BE2C (cell line): ENCODE results near the gene CA14.
"Not testable (repeated sequence)": the region's sequence is repeated elsewhere in the genome, so short reads cannot be mapped to it uniquely, and the experiment has no call there.

ENCODE experiments used
- DNase-seq: peaks from one replicate; pipeline ENCODE4 v3.0.0-alpha.2; 2020
- H3K27me3 ChIP-seq: fragments of 250-450 bp; sonication (Bioruptor Pico); 2 replicates; pipeline ENCODE4 v1.5.1; 2020; ENCODE audit warnings: mild to moderate bottlenecking
- H3K36me3 ChIP-seq: fragments of 250-450 bp; sonication (Bioruptor Pico); 2 replicates; pipeline ENCODE4 v1.5.1; 2020; ENCODE audit warnings: mild to moderate bottlenecking
- H3K4me1 ChIP-seq: fragments of 250-450 bp; sonication (Bioruptor Pico); 2 replicates; pipeline ENCODE4 v1.5.1; 2020
- H3K4me3 ChIP-seq: 2 replicates; pipeline ENCODE4 v1.5.1; 2011; ENCODE audit warnings: low read depth, low read length
- H3K9me3 ChIP-seq: fragments of 250-450 bp; sonication (Bioruptor Pico); 2 replicates; pipeline ENCODE4 v1.5.1; 2020
- TF ChIP-seq, protein P1 (sequence below): IDR thresholded peaks from 2 replicates; pipeline ENCODE4 v1.5.1; 2012; ENCODE audit warnings: mild to moderate bottlenecking, low read depth, low read length

The CA14 gene

DNA sequence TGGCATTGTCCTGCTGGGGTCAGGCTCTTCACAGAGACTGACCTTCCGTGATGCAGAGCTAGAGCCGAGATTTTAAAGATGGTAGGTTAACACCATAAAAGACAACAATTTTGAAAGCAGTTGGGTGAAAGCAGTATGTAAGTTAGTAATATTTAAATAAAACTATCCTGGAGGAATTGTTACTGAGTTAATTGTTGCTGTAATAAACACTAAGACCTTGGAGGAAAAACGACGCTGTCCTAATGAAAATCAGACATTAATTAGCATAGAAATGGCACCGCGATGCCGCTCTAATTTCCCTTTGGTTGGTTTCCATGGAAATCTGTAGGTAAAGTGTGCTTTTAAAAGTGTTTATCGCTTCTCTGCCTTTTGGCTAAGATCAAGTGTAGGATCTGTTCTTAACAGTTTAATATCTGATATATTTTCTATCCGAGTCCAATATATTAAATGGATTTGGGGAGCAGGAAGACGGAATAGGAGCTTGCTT, 20.9 kb upstream of the CA14 start:
- TF ChIP-seq, protein P1, sequence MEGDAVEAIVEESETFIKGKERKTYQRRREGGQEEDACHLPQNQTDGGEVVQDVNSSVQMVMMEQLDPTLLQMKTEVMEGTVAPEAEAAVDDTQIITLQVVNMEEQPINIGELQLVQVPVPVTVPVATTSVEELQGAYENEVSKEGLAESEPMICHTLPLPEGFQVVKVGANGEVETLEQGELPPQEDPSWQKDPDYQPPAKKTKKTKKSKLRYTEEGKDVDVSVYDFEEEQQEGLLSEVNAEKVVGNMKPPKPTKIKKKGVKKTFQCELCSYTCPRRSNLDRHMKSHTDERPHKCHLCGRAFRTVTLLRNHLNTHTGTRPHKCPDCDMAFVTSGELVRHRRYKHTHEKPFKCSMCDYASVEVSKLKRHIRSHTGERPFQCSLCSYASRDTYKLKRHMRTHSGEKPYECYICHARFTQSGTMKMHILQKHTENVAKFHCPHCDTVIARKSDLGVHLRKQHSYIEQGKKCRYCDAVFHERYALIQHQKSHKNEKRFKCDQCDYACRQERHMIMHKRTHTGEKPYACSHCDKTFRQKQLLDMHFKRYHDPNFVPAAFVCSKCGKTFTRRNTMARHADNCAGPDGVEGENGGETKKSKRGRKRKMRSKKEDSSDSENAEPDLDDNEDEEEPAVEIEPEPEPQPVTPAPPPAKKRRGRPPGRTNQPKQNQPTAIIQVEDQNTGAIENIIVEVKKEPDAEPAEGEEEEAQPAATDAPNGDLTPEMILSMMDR, result no peak
- H3K4me1 ChIP-seq, result peaks cover 2% of the 10 kb centered on the region; the same call in 1 of the 2 replicates
- H3K4me3 ChIP-seq, result peak overlapping the region; percentile 100
- DNase-seq, result no peak
- no peaks in the 10 kb centered on the region for H3K27me3 ChIP-seq
- H3K36me3 ChIP-seq, result peaks cover 2% of the 10 kb centered on the region; the same call in 1 of the 2 replicates
- no peaks in the 10 kb centered on the region for H3K9me3 ChIP-seq

DNA sequence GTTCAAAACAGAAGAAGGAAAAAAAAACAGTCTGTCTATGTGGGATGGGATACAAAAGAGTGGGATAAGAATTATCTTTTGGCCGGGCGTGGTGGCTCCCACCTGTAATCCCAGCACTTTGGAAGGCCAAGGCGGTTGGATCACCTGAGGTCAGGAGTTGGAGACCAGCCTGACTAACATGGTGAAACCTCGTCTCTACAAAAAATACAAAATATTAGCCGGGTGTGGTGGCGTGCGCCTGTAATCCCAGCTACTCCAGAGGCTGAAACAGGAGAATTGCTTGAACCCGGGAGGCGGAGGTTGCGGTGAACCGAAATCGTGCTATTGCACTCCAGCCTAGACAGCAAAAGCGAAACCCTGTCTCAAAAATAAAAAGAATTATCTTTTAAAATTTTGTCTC, 20.4 kb upstream of the CA14 start:
- H3K4me1 ChIP-seq, DNase-seq, H3K36me3 ChIP-seq, H3K9me3 ChIP-seq, H3K27me3 ChIP-seq: not testable (repeated sequence)
- H3K4me3 ChIP-seq, result peak overlapping the region; percentile 100

DNA sequence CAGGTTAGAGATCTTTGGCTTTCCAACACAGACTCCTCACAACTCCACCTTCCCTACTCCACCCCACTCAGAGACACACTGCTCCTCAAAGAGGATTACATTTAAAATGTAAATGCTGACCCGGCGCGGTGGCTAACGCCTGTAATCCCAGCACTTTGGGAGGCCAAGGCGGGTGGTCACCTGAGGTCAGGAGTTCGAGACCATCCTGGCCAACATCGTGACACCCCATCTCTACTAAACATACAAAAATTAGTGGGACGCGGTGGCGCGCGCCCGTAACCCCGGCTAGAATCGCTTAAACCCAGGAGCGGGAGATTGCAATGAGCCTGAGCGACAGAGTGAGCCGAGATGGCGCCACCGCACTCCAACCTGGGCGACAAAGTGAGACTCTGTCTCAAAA, 19.8 kb upstream of the CA14 start:
- H3K4me1 ChIP-seq, result peaks cover 2% of the 10 kb centered on the region; the same call in 1 of the 2 replicates
- no peak overlapping the region for H3K4me3 ChIP-seq
- TF ChIP-seq, protein P1, result no peak
- H3K36me3 ChIP-seq, result no peaks in the 10 kb centered on the region
- no peak for DNase-seq
- H3K9me3 ChIP-seq, result no peaks in the 10 kb centered on the region
- H3K27me3 ChIP-seq, result no peaks in the 10 kb centered on the region

DNA sequence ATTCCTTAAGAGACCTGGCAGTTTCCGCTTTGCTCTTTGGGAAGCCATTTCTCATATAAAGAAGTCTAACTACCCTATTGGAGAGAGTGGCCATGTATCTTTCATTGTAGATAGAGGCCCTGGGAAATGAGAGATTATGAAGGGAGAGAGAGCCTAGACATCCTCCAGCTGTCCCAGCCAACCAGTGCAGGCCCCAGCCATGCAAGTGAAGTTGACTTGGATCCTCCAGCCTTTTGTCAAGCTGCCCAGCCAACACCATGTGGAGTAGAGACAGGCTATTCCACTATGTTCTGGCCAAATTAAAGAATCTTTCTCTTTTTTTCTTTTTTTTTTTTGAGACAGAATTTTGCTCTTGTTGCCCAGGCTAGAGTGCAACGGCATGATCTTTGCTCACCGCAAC, 14.6 kb upstream of the CA14 start:
- H3K4me3 ChIP-seq, result no peak overlapping the region
- H3K27me3 ChIP-seq, result no peaks in the 10 kb centered on the region
- TF ChIP-seq, protein P1, result no peak
- no peaks in the 10 kb centered on the region for H3K36me3 ChIP-seq
- no peaks in the 10 kb centered on the region for H3K9me3 ChIP-seq
- DNase-seq, result no peak
- H3K4me1 ChIP-seq, result no peaks in the 10 kb centered on the region

DNA sequence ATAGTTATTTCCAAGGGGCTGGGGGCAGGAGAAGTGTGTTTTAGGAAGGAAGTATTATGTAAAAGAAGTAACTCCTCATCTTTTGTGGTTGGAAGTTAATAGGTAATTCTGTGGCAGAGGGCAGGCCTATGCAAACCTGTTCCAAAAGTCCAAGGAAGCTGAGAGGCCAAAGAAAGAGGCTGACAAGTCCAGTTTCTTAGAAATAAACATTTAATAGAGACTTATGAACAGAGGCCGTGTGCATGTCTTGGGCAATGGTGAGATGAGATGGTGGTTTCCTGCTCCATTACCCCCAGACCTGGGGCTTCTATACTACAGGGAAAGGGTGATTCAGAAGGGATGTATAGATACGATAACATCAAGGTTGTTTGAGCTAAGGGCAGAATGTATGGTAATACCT, 7.6 kb upstream of the CA14 start:
- no peak for DNase-seq
- Histone ChIP-seq H3K27me3 (no peaks in the 10 kb centered on the region), H3K9me3 (no peaks in the 10 kb centered on the region), H3K4me3 (no peak overlapping the region), H3K4me1 (no peaks in the 10 kb centered on the region), H3K36me3 (no peaks in the 10 kb centered on the region)
- TF ChIP-seq, protein P1, result no peak

DNA sequence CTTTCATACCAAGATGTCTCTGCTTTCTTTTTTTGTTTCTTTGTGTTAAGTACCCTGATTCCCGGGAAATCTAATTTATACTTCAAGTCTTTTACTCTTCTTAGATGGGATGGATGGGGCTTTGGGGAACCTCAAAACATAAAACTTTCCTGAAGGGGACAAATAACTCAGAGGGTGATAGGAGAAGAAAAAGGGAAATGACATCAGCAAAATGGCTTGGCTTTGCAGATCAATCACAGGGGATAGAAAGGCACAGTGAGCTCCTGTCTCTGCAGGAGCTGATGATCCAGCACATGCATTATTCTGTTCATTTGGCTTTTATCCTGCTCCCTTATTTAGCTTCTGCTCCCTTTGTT, 1.4 kb upstream of the CA14 start:
- Histone ChIP-seq H3K9me3 (no peaks in the 10 kb centered on the region), H3K4me1 (peaks cover 4% of the 10 kb centered on the region), H3K36me3 (no peaks in the 10 kb centered on the region), H3K4me3 (peak overlapping the region; percentile 60), H3K27me3 (no peaks in the 10 kb centered on the region)
- TF ChIP-seq, protein P1, result no peak
- no peak for DNase-seq
